HG03103 (cell line): ENCODE measurements around the gene CCDC80.

ENCODE experiments used
- ATAC-seq: cut with Tn5 transposase; IDR thresholded peaks from one replicate; pipeline ENCODE4 v1.9.1; 2021; ENCODE audit warnings: low read depth; ENCODE audit not compliant: unreplicated experiment

The CCDC80 gene

DNA sequence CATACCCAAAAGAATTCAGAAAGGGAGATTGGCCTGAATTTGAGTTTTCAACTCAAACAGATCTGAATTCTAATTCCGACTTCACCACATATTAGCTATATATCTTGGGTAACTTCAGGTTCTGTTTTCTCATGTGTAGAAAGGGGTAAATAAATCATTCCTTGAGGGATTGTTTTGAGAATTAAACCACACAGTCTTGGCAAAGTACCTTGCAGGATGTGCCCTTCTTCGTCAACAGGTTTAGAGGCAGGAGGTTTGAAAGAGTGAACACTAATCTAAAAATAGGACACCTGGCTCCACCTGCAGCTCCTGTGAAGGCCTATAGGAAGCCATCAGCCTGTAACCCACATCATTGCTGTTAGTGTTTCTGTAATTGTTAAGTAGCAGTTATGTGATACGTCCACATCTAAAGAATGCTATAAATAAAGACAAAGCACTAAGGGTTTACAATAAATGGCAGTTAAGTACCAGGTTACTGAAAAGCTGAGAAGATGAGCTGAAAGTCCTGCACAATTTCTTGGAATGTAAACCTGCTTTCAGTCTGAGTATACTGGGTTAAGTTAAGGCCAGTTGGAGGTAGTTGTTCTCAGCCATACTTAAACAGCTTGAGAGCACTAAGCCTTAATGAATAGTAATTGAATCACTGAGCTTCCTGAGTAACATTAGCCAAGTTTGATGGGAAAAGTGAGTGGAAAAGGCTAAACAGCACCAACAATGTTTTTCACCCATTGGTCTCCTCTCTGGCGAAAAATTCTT, 6.0 kb downstream of the CCDC80 start:
- no peak for ATAC-seq

GRCh38 chr3:112633757-112634156, 7.2 kb downstream of the CCDC80 start:
- no peak for ATAC-seq

DNA sequence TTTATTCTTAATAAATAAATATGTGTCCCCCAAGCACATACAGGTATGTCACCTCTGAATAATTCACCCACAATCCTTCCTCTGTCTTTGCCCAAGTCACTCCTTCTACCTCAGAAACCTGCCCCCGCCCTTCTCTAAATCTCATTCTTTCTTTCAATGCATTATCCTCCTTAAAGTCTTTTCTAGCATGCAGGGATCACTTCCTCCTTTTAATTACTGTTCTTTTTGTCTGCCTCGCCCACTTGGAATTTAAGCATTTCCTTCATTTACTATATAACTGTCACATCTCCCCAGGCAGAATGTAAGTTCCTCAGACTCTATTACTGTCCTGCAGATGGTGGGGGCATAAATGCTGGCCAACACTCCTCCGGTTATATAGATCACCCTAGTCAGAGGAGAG, 7.8 kb downstream of the CCDC80 start:
- no peak for ATAC-seq

GRCh38 chr3:112632596-112632995, 8.3 kb downstream of the CCDC80 start:
- no peak for ATAC-seq

- ATAC-seq, result no peak
Measured at GRCh38 chr3:112631257-112631656, 9.7 kb downstream of the CCDC80 start.

DNA sequence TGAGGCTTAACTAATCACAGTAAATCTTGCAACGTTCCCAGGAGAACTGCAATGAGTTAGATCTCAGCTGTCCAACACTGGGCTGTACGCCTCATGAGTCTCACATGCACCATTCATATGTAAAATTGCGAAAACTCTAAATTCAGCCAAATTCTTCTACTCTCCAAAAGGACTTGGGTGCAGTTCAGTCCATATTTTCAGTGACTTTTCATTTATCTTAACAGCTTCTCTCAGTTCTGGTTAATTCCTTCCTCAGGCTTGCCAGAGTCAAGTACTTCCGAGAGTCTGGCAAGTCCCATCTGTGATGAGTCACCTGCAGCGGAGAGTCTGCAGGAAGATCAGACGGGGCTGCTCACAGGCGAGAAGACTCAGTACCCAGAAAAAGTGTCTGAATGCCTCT, 11.5 kb downstream of the CCDC80 start:
- no peak for ATAC-seq

DNA sequence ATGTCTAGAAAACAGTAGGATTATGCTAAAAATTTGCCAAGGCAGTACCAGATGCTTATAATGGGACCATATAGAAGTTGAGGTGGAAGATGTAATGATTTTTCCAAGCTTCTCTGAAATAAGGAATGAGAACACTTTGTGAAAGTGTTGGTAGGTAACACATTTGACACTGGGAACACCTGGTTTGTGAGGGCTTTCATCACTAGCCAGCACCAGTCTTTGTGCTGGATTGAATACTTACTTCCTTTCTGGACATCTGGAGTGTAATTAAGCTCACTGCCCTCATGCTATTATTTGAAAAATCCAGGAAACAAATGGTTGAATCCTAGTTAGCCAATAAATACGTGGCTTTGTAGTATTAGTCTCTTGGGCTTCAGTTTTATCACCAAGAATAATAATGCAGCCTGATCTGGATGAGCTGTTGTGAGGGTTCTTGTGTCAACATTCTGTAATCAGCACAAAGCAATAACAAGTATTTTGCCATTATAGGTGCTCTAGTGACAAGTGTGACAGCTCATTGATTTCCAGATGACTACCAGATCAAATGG, 12.9 kb downstream of the CCDC80 start:
- ATAC-seq, result no peak

DNA sequence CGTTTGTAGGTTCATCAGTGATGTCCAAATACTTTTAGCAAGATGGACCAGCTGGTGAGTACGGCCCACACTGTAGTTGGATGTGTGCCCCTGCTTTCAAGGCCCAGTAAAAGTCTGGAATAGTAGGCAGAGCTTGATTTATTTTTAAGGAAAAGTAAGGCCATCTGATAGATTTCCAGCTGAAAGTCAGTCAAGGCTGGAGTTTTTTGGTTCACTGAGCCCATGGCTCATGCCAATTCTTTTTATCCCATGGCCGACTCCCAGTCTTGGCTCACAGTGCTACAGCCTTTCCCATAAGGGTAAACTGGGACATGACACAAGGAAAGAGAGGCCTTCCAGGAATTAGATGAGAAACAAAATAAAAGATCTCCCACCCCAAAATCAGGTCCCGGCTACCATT, 13.5 kb downstream of the CCDC80 start:
- ATAC-seq, result no peak

DNA sequence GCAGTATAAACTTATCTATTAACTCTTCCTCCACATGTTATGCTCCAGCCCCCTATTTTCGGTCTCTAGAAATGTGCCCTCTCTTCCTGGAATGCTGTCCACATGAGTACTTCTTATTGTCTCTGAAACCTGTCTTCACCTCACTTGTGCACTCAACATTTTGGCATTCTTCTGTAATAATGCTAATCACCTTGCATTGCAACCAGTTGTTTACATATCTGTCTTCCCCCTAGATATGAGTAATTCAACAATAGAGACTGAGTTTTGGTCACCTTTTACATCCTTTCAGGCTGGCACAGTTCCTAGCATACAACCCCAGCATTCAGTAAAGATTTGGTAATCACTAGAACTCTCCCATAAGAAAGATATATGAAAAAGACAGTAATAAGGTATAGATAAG, 17.2 kb downstream of the CCDC80 start:
- ATAC-seq, result no peak

DNA sequence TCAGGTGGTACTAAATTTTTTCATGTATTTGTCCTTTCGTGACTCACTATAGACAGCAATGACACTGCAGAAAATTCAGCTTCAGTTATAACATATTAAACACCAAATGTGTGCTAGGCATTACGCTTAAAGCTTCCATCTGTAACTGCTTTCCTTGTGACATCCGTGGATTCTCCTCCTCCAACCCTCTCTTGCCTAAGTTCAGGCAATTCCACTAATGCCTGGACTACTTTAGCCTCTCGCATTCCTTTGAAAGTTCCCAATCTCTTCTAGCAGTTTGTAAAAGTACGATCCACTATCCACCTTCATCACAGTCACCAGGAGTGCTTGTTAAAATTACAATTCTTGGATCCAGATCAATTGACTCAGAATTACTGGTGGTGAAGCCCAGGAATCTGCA, 17.7 kb downstream of the CCDC80 start:
- no peak for ATAC-seq

DNA sequence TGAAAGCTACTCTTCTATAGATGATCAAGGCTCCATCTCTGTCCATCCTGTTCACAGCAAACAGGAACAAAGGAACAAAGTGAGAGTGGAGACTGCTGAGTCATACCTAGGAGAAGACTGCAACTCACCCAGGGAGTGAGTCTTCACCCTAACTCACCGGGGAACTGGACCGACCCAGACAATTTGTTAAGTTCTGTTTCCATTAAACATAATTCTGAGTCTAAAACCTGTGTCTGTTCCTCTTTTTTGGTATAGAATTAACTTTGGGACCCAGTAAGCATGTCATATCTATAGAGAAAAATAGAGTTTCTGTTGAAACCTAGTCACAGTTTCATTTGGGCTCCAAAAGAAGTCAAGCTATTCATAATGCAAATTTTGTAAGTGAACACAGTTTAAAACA, 21.6 kb downstream of the CCDC80 start:
- ATAC-seq, result peak; percentile 63

DNA sequence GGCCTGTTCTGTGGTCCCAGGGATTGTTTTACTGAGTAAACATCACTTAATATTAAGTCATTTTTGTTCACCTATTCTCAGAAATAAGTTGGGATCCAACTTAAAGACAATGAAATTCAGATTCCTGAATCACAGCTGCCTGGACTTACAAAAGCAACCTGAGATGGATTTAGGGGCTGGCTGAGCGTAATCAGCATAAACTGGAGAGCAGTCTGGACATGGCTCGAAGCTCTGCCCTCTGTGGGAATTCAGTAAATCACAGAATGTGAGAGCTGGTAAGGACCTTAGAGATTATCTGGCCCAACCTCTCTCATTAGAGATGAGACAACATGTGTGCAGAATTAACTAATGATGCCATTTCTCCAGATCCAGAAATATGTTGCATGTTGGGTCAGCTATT, 23.7 kb downstream of the CCDC80 start:
- no peak for ATAC-seq

DNA sequence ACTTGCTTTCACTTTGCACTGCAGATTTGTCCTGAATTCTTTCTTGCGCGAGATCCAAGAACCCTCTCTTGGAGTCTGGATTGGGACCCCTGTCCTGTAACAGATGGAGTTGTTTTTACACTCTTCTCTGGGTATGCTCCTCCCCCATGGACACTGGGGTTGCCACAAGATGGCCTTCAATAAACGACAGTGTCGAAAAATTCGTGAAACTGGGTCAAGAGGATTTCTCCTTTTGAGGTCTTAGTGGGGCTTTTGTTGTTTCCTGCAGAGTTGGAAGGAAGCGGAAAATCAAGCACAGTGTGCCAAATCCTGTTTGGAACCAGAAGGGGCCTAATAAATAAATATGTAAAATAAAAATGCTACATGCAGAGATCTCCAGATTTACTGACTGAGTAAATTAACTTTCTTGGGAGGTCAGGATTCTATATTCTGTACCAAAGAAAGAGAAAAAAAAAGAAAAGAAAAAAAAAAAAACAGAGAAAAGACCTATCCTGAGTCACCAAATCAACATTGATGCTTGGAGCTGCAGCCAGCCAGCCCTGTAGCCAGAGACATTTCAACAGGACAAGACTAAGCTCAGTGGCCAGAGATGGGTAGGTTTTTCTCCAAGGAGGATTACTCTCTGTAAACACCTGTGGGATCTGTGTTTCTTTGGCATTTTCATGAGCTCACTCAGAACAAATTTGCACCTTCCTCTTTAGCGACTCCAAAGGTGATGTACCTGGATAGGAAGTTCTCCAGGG, 24.8 kb downstream of the CCDC80 start:
- ATAC-seq, result no peak

GRCh38 chr3:112611752-112612515, 29.0 kb downstream of the CCDC80 start:
- no peak for ATAC-seq

GRCh38 chr3:112610121-112610520, 30.8 kb downstream of the CCDC80 start:
- no peak for ATAC-seq

- no peak for ATAC-seq
Measured at GRCh38 chr3:112607863-112608262, 33.1 kb downstream of the CCDC80 start.

GRCh38 chr3:112606098-112606497, 34.8 kb downstream of the CCDC80 start:
- ATAC-seq, result no peak

DNA sequence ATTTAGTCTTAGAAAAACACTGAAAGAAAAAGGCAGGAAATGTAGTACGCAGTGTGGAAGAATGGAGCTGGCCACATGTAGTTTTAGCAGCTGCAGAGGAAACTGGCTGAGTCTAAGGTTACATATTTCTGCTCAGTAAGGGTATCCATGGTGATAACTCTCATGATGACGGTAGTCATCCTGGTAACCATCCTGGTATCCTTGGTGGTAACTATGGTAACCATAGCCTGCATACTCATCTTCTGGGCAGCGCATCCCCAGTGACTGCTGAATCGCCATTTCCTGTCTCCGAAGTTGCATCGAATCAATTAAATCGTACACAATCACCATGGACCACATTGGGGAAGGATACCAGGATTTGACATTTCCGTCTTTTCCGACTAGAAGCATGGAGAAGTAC, 35.7 kb downstream of the CCDC80 start:
- no peak for ATAC-seq

DNA sequence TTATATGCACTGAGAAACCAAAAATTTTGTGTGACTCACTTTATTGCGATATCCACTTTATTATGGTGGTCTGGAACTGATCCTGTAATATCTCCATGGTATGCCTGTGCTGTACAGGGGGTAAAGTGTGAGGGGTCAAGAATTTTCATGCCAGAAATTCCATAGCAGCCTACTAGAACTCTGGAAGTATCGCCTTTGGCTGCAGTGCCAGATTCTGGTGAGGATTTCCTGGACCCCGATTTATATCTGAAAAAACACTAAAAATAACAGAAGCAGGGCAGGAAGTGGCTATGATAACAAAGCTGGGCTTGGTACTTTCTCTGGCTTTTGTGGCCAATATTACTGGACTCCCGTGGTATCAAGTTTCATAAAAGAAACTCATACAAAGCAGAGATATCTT, 36.4 kb downstream of the CCDC80 start:
- no peak for ATAC-seq

DNA sequence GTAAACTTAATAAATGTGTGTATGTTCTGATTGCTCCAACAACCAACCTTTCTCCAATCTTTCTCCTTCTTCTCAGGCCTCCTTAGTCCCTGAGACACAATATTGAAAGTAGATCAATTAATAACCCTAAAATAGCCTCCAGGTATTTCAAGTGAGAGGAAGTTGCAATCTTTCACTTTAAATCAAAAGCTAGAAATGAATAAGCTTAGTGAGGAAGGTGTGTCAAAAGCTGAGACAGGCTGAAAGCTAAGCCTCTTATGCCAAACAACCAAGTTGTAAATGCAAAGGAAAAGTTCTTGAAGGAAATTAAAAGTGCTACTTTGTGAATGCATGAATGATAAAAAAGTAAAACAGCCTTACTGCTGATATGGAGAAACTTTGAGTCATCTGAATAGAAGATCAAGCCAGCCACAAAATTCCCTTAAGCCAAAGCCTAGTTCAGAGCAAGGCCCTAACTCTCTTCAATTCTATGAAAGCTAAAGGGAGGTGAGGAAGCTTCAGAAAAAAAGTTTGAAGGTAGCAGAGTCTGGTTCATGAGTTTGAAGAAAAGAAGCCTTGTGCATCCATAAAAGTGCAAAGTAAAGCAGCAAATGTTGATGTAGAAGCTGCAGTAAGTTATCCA, 38.6 kb downstream of the CCDC80 start:
- peak; percentile 52 for ATAC-seq

DNA sequence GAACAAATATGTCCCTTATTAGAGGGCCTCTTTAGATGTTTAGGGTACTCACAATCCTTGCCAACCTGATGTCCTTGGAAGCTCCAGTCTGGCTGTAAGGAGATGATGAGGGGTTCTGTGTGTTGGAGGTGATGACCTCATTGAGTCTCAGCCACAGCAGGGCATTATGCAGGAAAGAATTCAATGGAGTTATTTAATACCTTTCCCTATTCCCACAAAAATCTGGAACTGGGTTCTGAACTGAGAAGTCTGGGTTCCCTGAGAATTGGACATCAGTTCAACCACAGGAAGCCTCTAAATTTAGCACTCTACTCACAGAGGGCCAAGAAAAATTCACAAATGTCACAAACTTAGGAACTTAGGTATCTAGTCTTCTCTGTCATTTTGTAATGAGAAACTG, 42.2 kb downstream of the CCDC80 start:
- ATAC-seq, result no peak
